ENCODE data around the gene FAXC. TPM values are rescaled to one million over a fixed set of nuclear protein-coding genes. Genes with fewer than 3 reads are reported as not detected.
"Not testable (repeated sequence)": the region's sequence is repeated elsewhere in the genome, so short reads cannot be mapped to it uniquely, and the experiment has no call there.

FAXC gene
- total RNA-seq, 2 experiments from 2014 or later: 0.07 TPM; not detected in 1

DNA sequence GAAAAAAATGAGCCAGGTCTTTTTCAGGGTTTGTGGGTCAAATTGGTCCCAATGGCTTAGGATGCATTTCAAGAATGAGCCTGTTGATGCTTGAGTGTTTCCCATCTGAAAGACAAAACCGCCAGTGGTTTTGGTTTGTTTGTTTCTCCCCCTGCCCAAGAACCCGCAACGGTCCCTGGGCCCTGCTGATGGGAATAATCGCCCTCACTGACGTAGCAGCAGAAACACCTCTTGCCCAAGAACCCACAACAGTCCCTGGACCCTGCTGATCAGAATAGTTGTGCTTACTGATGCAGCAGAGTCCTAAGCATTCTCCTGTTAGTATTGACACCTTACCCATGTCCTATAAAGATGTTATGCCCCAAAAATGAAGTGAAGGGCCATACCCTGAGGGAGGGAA lies 82.5 kb downstream of the FAXC start:
- POLR2A ChIA-PET; DNase-seq; CTCF ChIA-PET; H3K27me3 Mint-ChIP-seq; H3K9me3 Mint-ChIP-seq; H3K4me1 Mint-ChIP-seq; H3K36me3 Mint-ChIP-seq (ENCODE audit: low read depth); H3K4me3 Mint-ChIP-seq; H3K27ac Mint-ChIP-seq: not testable (repeated sequence)

DNA sequence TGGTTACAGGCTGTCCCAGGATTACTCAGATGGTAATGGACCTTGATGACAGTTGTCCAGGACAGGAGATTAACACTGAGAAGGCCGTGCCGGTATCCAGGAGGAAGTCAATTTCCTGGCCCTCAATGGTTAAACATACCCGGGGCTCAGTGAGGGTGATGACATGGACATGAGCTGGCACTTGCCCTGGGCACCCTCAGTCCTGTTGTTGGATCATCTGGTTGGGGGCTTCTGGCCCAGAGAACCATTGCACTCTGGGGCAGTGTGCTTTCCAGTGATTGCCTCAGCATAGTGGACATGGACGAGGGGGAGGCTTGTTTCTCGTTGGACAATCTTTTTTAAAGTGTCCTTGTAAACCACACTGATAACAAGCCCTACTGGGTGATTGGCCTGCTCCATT lies 84.0 kb downstream of the FAXC start:
- POLR2A ChIA-PET; DNase-seq; H3K9me3 Mint-ChIP-seq; H3K36me3 Mint-ChIP-seq (ENCODE audit: low read depth); H3K4me3 Mint-ChIP-seq; H3K27ac Mint-ChIP-seq; H3K4me1 Mint-ChIP-seq; H3K27me3 Mint-ChIP-seq; CTCF ChIA-PET: not testable (repeated sequence)

DNA sequence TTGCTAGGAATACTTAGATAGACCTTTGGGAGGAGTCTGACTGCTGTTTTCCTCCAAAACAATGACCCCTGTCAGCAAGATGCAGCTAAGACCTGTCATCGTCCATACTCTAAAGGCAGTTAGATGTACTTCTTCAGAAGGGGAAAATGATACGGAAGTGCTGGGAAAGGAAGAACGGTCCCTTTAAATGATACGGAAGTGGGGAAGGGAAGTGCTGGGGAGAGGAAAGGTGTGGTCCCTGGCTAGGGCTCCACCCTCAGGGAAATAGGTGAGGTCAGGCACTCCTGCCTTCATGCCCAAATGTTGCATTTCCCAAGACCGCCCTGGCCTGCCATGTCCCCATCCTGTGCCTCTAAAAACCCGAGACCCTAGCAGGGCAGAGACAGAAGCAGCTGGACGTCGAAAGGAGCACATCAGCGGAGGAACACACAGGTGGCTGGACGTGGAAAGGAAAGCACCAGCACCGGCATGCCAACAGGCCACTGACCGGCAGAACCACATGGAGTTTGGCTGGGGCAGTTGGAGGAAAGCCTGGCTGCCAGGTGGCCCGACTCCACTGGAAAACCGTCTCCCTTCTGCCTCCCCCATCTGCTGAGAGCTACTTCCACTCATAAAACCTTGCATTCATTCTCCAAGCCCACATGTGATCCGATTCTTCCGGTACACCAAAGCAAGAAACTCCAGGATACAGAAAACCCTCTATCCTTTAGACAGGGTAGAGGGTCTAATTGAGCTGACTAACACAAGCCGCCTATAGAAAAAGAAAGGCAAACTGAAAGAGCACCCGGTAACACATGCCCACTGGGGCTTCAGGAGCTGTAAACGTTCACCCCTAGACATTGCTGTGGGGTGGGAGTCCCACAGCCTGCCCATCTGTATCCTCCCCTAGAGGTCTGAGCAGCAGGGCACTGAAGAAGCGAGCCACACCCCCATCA lies 94.6 kb downstream of the FAXC start:
- no peak overlapping the region for H3K27ac Mint-ChIP-seq
- peaks cover 2% of the 10 kb centered on the region for H3K27me3 Mint-ChIP-seq
- H3K4me1 Mint-ChIP-seq: no peaks in the 10 kb centered on the region
- ChIA-PET CTCF (no interaction called here), POLR2A (no interaction called here)
- no peaks in the 10 kb centered on the region for H3K36me3 Mint-ChIP-seq (ENCODE audit: low read depth)
- no peak for DNase-seq
- H3K4me3 Mint-ChIP-seq: no peak overlapping the region
- H3K9me3 Mint-ChIP-seq: no peaks in the 10 kb centered on the region

DNA sequence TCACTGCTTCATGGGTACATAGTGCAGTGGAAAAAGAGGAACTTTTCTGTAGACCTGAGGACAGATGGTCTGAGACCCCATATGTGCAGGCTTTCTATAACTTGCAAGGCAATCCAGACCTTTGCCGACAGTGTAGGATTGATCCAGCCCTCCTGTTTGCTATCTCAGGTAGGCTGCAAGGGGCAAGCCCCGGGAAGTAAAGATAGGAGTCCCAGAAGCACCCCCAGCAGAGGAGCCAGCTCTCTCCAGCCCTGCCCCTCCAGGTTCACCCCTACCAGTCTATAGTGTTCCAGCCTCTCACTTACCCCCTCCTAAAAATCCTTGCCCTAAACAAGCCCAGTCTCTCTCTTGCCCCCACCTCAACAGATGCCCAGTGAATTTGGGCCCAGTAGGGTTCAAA lies 96.2 kb downstream of the FAXC start:
- H3K4me1 Mint-ChIP-seq: no peaks in the 10 kb centered on the region
- H3K36me3 Mint-ChIP-seq (ENCODE audit: low read depth): no peaks in the 10 kb centered on the region
- no peak overlapping the region for H3K4me3 Mint-ChIP-seq
- CTCF ChIA-PET: no interaction called here
- H3K27me3 Mint-ChIP-seq: peaks cover 5% of the 10 kb centered on the region
- DNase-seq: no peak
- POLR2A ChIA-PET: no interaction called here
- H3K9me3 Mint-ChIP-seq: no peaks in the 10 kb centered on the region
- H3K27ac Mint-ChIP-seq: no peak overlapping the region

DNA sequence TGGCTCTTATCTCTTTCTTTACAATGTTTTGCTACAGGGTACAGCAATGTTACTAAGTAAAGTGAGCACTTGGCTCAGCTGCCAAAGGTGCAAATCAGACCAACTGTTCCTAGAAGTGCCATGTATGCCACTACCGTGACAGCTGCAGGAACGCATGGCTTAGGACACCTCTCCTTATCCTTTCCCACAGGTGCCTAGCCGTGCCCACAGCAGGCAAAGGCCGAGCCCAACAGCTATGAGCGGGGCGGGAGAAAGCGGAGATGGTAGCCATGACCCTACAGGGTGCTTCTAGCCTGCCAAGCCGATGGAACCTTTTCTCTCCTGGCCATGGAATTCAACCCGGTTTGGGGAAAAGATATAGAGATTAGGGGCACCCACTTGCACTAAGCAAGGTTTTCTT lies 97.1 kb downstream of the FAXC start:
- POLR2A ChIA-PET: no interaction called here
- Mint-ChIP-seq H3K9me3 (no peaks in the 10 kb centered on the region), H3K36me3 (ENCODE audit: low read depth) (no peaks in the 10 kb centered on the region), H3K27ac (no peak overlapping the region), H3K27me3 (peaks cover 5% of the 10 kb centered on the region), H3K4me3 (no peak overlapping the region), H3K4me1 (no peaks in the 10 kb centered on the region)
- DNase-seq: no peak
- CTCF ChIA-PET: no interaction called here

DNA sequence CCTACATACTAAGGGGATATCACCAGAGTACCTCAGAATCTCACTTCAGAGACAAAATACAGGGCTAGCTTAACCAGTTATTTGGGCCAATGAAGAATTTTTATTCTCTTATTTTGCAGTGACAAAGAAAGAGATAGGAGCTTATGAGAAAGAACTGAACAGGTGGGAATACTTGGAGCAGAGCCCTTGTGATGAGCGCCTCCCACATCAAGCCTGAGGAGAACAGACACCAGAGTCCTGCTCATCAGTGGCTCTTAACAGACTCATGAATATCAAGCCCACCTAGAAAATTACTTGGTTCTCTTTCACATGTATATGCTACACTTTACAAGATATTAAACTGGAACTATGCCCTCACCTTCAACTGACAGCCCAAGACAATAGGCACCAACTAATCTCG lies 99.0 kb downstream of the FAXC start:
- no peak overlapping the region for H3K4me3 Mint-ChIP-seq
- peaks cover 3% of the 10 kb centered on the region for H3K27me3 Mint-ChIP-seq
- H3K4me1 Mint-ChIP-seq: no peaks in the 10 kb centered on the region
- no peaks in the 10 kb centered on the region for H3K9me3 Mint-ChIP-seq
- H3K36me3 Mint-ChIP-seq (ENCODE audit: low read depth): no peaks in the 10 kb centered on the region
- no peak for DNase-seq
- POLR2A ChIA-PET: no interaction called here
- H3K27ac Mint-ChIP-seq: no peak overlapping the region
- CTCF ChIA-PET: no interaction called here

DNA sequence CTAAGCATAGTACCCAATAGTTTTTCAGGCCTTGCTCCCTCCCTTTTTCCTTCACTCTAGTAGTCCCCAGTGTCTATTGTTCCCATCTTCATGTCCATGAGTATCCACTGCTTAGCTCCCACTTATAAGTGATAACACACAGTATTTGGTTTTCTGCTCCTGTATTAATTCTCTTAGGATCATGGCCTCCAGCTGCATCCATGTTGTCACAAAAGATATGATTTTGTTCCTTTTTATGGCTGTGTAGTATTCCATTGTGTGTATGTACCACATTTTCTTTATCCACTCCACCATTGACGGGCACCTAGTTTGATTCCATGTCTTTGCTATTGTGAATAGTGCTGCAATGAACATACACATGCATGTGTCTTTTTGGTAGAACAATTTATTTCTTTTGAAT lies 102.9 kb downstream of the FAXC start:
- DNase-seq: no peak
- ChIA-PET CTCF (no interaction called here), POLR2A (no interaction called here)
- H3K27ac Mint-ChIP-seq: no peak overlapping the region
- no peaks in the 10 kb centered on the region for H3K9me3 Mint-ChIP-seq
- no peaks in the 10 kb centered on the region for H3K36me3 Mint-ChIP-seq (ENCODE audit: low read depth)
- H3K4me3 Mint-ChIP-seq: no peak overlapping the region
- H3K4me1 Mint-ChIP-seq: no peaks in the 10 kb centered on the region
- H3K27me3 Mint-ChIP-seq: peaks cover 6% of the 10 kb centered on the region

DNA sequence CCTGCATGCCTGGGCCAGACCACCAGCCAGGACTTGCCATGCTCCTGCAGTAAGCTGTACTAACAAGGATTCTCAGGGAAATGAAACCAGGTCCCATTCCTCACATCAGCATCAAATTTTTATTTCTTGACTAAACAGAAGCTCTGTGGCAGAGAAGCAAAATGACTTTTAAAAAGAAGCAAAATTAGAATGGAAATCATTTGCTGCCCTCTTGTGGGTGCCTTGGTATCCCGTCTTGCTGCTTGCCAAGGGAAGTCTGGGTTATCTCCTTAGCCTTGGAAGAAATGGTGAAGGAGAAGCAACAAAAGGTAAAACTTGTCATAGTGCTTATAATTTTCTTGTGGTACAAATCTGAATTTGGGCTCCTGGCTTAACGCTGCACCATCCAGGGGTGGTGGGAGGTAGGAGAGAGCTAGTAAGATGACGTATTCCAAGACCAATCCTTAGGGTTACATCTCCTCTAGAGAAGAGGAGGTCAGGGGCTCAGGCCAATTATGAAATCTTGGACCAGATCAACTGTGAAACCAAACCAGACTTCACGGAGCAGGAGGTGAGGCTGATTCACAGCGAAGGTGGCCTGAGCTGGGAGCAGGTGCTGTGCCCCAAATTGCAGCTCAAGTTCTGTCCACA lies 107.5 kb downstream of the FAXC start:
- no peaks in the 10 kb centered on the region for H3K9me3 Mint-ChIP-seq
- ChIA-PET CTCF (interaction anchor here (0.7 to 1.4 kb wide), 3 partner anchors 14 to 293 kb away, joined by 3 read pairs; no protein-coding TSS in a partner anchor), POLR2A (no interaction called here)
- no peaks in the 10 kb centered on the region for H3K4me1 Mint-ChIP-seq
- H3K4me3 Mint-ChIP-seq: no peak overlapping the region
- DNase-seq: no peak
- H3K36me3 Mint-ChIP-seq (ENCODE audit: low read depth): no peaks in the 10 kb centered on the region
- peaks cover 3% of the 10 kb centered on the region for H3K27me3 Mint-ChIP-seq
- H3K27ac Mint-ChIP-seq: no peak overlapping the region

DNA sequence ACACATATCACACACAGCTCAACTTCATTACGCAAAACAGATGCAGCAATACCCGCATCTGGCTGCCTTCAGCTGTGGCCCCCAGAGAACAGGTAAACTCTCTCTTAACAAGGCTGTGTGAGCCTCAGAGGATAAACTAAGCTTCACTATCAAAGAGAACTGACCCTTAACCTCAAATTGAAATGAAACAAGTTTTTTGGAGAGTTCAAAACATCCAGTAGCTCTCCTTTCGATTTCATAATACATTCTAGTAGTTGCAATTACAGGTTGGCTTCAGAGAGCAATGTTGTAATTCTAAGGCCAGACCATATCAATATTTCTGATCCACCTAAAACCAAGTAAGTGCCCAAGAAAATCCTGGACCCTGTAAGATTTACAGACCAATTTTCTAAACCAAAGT lies 113.5 kb downstream of the FAXC start:
- Mint-ChIP-seq H3K4me1 (no peaks in the 10 kb centered on the region), H3K4me3 (no peak overlapping the region), H3K9me3 (no peaks in the 10 kb centered on the region), H3K27ac (no peak overlapping the region), H3K36me3 (ENCODE audit: low read depth) (no peaks in the 10 kb centered on the region), H3K27me3 (peaks cover 13% of the 10 kb centered on the region)
- CTCF ChIA-PET: no interaction called here
- no peak for DNase-seq
- POLR2A ChIA-PET: no interaction called here

DNA sequence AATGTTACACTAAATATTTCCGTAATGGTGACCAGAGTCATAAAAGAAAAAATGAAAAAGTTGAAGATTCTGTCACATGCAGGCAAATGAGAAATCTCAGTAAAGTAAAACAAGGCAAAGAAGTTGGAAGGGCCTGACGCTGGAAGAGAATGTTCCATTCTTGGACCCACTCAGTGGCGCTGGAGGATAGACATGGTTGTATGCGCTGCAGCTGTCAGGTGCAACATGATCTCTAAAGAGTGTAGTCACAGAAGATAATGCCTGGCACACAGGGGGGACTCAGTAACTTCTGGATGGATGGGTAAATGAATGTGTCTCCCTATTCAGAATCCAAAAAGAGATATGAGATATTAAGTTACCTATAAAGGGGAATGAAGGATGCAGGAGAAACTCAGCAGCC lies 116.3 kb downstream of the FAXC start:
- Mint-ChIP-seq H3K9me3 (no peaks in the 10 kb centered on the region), H3K36me3 (ENCODE audit: low read depth) (no peaks in the 10 kb centered on the region)

DNA sequence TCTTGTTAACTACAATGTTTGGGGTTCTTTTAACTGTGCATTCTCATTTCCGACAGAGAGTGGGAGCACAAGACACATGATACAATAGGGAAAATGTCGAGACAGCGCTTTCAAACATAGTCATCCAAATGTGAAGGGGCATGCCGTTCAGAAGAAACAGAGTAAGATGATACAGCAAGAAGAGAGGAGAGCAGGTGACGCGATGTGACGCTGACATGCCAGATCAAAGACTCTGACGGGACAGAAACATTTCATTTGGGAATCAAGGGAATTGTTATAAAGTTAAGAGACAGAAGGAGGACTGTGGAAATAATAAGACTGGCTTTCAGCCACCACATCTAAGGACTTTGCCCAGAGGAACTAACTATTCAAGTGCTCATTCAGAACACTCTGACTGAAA lies 117.4 kb downstream of the FAXC start:
- H3K4me3 Mint-ChIP-seq: no peak overlapping the region
- POLR2A ChIA-PET: no interaction called here
- CTCF ChIA-PET: no interaction called here

More for the DNA sequence above, 116.3 kb downstream of the FAXC start:
- ChIA-PET CTCF (no interaction called here), POLR2A (no interaction called here)
- H3K4me3 Mint-ChIP-seq: no peak overlapping the region
- no peaks in the 10 kb centered on the region for H3K4me1 Mint-ChIP-seq
- peaks cover 13% of the 10 kb centered on the region for H3K27me3 Mint-ChIP-seq
- no peak for DNase-seq
- H3K27ac Mint-ChIP-seq: no peak overlapping the region

DNA sequence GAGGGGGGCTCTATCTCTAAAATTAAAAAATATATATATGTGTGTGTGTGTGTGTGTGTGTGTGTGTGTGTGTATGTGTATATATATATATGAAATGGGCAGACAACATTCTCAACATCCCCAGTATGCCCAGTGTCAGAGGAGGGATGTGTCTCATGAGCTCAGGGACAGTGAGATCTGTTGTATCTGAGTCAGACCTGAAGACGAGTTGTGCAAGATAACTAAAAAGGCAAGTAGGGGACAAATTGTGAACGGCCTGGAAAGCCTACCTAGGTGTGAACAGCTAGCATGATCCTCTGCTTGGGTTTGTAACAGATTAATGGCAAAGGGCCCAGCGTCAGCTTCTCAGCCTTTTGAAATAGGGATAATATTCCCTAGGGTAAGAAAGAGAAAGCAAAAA lies 124.3 kb downstream of the FAXC start:
- CTCF ChIA-PET: no interaction called here
- no peak for DNase-seq
- Mint-ChIP-seq H3K27ac (no peak overlapping the region), H3K4me3 (no peak overlapping the region), H3K27me3 (no peaks in the 10 kb centered on the region), H3K4me1 (no peaks in the 10 kb centered on the region), H3K9me3 (no peaks in the 10 kb centered on the region), H3K36me3 (ENCODE audit: low read depth) (no peaks in the 10 kb centered on the region)
- POLR2A ChIA-PET: no interaction called here

More for the DNA sequence above, 117.4 kb downstream of the FAXC start:
- H3K4me1 Mint-ChIP-seq: no peaks in the 10 kb centered on the region
- H3K9me3 Mint-ChIP-seq: no peaks in the 10 kb centered on the region
- H3K36me3 Mint-ChIP-seq (ENCODE audit: low read depth): no peaks in the 10 kb centered on the region
- H3K27me3 Mint-ChIP-seq: peaks cover 13% of the 10 kb centered on the region
- DNase-seq: no peak
- H3K27ac Mint-ChIP-seq: no peak overlapping the region
